GM19025 (cell line): ENCODE measurements around the gene PDE4B.

Experiments
- ATAC-seq: cut with Tn5 transposase; IDR thresholded peaks from one replicate; pipeline ENCODE4 v1.9.1; 2021; ENCODE audit warnings: mild to moderate bottlenecking, low read depth, moderate library complexity; ENCODE audit not compliant: unreplicated experiment

The PDE4B gene

DNA sequence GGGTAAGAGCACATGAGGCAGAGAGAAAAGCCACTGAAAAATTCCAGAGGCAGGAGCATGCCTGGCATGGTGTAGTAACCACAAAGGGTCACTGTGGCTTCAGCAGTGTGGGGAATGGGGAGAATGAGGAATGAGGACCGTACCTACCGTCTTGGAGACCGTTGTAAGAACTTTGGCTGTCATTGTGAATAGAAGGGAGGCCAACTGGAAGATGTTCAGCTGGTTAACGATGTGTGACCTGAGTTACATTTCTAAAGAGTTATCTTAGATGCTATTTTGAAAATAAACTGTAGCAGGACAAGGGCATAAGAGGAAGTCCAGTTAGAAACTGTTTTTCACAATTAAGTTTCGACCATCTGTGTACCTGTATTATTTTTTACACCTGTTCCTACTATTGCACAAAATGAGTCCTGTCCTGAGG lies 375.8 kb downstream of the PDE4B start:
- no peak for ATAC-seq

DNA sequence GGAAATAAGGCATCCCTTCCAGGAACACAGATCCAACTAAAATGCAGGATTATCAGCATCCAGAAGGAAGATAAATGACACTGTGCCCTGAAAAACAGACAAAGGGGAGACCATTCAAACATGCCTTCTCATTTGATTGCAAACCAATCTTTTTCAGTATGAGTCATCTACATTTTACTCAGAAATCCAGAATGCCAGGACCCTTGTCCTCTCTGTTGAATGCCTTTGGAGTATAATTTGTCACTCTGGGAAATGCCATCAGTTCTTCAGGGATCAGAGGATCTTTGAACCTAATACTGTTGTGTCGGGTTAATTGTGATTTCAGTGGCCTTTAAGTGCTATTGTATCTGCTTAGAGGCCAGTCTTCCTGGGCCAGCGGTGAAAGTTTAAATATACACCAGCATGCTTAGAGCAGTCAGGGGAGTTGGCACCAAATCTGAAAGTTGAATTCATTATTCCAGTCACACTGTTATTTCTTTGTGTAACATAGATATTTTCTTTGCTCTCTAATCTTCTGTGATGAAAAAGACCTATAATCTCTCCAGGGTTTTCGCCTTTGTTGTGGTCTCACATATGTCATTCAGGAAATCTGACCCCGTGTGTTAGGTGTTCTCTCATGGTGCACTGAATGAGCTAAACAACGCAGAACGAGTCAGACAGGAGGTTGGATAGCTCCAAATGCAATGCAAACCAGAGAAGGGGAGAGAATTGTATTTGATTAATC lies 376.4 kb downstream of the PDE4B start:
- ATAC-seq: no peak

DNA sequence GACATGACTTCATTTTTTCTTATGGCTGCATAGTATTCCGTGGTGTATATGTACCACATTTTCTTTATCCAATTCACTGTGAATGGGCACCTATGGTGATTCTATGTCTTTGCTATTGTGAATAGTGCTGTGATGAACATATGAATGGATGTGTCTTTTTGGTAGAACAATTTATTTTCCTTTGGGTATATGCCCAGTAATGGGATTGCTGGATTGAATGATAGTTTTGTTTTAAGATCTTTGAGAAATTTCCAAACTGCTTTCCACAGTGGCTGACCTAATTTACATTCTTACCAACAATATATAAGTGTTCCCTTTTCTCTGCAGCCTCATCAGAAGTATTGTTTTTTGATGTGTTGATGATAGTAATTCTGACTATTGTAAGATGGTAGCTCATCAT lies 379.6 kb downstream of the PDE4B start:
- ATAC-seq: no peak

DNA sequence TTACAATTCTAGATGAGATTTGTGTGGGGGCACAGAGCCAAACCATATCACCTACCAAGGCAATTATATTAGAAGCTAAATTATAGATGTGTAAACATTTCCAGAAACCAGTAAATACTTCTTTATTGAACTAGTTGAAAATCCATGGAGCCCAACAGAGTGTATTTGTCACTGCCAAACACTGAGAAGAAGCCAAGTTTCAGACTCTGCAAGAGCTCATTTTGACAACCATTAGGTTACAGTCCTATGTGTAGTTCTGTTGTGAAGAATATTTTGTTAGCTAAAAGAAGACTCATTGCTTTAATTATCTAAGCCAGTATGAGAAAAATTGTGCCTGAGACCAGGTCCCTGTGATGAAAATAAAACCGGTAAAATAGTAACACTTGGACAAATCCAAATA lies 382.4 kb downstream of the PDE4B start:
- no peak for ATAC-seq

DNA sequence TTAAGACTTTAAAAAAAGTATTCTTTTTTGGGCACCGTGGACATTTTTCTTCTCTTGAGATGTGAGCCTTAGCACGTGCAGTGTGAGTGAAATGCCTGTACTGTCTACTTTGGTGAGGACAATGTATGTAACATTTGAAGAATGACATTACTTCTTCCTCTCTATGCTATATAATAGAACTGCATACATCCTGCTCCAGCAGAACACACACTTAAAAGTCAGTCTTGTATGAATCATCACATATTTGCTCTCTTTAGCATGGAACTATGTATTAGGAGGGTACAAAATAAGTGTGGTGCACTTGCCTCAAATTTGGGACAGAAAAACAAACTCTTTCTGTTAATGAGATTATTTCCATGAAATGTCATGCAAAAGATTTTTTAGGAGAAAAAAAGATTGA lies 382.9 kb downstream of the PDE4B start:
- no peak for ATAC-seq

DNA sequence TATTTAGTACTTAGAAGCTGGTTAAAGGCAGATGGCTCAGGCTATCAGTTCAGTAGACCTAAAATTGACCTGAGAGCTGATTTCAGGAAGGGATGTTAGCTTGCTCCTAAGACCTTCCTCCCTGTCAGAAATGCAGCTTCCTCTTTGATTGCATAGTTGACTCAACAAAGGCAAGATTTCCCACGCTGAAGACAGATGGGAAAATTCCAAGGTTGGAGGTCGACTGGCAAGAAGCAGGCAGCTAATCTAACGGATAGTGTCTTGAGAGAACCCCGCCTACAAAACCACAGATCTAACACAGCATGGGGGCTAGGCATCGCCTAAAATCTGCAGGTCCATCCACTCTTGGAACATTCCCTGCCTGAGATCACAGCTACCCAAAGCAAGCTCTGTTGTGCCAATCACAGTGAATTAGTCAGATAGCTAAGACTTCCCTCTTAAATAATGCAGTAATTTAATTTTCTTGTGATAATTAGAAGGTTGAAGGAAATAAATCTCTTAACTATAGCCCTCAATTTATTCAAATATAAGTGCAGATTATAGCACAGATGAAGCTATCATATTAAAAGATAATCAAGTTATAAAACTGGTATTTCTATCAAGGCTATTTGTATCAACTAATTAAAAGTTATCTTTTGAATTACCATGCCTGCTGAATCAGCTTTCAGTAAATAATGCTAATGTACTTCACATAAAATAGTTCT lies 383.5 kb downstream of the PDE4B start:
- no peak for ATAC-seq

DNA sequence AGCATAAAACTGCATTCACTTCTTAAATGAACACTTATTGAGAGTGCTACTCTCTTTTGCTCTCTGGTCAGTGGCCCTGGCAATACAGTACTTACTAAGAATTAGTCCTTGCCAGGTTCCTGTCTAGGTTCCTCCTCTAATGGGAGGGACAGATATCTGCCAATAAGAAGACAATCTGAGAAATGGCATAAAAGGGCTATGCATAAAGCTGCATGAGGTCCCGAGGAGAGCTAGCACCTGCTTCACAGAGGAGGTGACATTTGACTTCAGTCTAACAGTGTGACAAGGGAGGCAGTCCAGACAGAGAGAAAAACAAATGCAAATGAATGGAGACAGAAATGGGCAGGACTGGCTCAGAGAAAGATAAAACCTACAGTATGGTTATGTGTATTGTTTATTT lies 384.1 kb downstream of the PDE4B start:
- no peak for ATAC-seq

DNA sequence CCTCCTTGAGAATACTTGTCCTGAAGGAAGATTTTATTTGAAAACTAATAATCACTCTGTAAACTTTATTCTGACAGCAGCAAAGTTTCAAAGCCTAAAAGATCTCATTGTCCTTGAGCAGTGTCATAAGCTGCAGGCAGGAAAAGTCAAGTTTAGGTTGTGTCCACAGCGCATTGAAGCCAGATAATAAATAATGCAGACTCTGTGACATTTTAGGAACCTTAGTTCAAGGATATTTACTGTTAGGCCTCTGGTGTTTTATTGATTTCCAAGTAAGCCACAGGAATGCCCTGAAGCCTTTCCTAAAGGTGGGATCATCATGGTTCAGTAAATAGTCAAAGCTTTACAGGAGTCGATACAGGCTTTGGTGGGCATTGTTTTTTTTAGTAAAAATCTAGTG lies 384.8 kb downstream of the PDE4B start:
- ATAC-seq: no peak

DNA sequence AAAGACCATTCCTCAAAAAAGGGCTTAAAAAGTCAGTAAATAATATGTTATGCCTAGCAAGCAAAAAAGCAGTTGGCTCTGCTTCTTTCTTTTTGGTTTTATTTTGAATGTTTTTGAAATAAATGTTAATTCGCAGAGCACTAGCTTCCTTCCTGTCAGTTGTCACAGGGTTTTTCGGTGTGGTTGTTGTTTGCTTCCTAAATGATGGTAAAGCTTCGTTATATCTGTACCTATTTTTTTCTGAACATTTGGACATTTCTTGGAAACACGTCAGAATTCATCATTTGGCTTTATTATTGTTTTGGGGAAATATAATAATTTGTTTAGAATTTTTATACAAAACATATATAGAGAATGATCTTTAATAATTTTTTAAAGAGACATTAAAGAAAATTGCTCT lies 389.3 kb downstream of the PDE4B start:
- no peak for ATAC-seq

DNA sequence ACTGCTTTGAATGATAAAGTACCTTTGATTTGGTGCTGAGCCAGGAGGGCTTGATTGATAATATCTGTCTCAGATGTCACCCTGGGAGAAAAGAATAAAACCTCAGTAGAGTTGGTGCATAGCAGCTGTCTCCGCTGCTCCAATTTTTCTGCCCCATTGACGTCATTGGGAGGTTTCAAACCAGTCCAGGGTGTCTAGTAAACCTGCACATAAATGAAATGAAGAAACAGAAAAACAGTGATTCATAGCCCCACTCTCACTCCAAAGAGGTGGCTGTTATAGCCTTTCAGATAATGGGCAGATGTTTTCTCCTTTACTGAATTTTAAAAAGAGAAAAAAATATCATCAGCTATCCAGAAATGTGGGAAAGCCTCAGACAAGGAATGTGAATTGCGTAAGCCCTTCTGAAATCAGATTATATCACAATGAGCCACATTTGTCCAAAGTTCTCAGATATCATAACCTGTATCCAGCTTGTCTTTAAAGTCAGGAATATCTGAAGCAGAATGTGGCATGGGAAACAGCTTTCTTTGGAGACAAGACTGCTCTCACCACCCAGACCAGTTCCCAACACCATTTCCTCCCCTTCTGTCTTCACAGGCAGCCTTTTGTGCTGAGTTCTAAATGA lies 390.0 kb downstream of the PDE4B start:
- no peak for ATAC-seq

DNA sequence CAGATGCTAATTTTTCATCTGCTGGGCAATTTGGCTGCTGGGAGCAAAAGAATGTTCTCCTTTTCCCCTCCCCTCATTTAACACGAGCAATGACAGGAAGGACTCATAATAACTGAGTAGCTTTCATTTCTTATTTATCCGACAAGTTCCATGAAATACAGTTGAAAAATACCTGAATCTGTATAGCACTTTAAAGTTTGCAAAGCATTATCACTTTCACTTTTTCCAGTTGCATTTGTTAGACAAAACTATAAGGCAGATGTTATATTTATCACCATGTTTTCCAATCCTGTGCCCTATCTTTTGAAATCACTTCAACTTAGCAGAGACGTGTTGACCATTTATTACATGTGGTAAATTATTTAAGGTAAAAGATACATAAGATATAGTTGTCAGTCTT lies 390.7 kb downstream of the PDE4B start:
- no peak for ATAC-seq

DNA sequence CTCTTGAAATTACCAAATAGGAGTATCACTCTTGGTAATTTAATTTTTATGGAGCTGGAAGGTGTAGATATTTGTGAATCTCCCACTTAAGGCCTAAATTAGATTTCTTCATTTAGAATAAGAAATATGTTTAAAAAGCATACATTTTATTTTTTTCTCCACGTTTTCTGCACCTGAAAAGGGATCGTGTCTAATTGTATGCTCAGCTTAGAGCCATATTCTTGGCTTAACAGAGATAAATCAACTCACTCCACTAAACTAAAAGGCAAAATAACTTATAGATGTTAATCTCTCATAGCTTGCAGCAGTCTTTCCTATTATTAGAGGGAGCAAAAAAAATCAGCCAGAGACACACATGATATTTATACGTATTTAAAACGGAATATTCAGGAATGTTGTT lies 404.4 kb downstream of the PDE4B start:
- ATAC-seq: no peak

DNA sequence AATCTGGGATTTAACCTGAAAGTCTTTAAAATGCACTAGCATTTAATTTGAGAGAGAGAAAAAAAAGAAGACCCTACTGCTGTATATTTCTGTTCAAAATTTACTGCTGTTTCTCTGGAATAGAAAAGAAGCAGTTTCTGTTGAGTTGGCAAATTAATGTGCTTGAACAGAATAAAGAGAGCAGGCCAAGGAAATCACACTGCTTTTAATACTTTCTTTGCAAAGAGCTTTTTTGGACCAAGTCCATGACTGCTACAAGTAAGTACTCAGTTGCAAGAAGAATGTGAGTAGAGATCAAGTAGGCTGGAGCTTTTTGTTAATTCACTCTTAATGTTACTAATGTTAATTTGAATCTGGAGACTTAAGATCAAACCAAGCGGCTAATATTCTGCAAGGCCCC lies 405.1 kb downstream of the PDE4B start:
- no peak for ATAC-seq

DNA sequence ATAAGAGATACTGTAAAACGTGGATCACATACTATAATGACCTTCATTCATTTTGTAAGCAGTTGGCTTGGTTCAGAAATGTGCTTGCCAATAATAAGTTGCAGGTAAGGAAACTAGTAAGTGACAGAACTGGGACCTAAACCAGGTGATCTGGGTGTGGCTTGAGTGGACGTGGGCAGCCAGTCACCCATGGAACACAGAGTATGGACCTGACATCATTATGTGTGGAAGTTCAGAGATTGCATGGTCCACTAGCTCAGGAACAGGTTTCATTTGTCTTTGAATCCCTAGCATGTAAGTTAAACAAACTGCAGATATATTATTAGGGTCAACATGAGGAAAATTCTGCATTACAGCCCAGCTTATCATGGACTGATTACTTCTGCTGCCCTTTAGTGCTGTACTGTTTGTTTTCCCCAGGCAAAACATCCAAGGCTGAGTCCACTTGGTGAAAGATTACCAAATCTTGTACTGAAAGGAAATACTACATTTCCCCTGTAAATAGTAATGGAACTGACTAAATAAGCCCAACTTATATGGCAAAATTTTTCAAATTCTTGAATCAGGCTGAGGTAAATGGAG lies 414.0 kb downstream of the PDE4B start:
- no peak for ATAC-seq

DNA sequence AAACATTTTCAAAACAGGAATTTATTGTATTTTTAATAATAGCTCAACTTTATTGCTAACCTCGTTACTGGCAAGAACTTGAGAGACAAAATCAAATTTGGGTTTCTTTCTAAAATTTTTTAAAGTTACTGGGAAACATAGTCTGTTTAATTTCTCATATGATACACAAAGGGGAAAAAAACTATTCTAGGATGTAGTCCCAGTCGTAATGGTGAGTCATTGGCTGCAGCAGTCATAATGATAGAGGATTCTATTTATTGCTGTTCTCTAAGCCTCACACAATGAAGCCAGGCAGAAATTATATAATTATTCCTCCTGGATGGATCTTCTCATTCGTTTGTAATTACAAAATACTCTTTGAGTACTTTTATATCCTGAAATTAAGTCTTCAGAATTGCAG lies 414.8 kb downstream of the PDE4B start:
- ATAC-seq: no peak

DNA sequence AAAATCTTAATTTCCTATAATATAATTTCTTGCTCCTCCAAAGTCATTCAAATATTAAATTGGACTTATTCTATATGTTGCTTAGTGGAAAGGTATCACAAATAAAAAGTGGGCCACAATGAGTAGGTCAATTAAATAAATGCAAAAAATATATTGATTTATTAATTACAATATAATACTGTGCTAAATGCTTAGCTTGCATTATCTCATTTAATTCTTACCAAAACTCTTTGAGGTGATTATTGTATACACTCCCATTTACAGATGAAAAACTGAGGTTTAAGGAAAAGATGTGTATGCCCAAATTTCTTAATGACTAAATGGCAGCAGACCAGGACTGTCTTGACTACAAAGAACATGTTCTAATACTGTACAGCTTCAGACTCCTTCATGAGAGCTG lies 415.9 kb downstream of the PDE4B start:
- no peak for ATAC-seq

DNA sequence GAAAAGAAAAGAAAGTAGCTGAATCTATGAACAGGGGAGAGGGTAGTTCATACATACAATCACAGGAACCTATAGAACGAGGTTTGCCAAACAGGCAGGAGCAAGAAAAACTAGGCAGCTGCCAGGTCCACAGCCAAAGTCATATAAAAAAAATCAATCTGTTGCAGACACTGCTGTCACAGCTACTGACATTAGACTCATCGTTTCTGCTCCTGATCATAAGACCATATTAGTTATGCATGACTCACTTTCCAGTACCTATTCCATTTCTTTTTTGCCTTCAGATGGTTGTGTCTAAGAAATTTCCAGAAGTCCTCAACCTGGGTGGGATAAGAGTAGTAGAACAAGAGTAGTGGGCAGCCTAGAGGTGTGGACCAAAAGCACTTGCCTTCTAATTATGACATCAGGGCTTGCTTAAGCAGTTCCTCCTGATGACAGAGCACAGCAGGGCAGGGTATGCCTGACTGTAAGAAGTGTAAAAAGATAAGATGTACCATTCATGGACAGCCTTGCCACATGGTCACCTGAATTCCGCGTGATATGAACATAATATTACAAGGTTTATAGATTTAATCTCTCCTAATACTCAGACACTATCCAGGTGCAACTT lies 418.0 kb downstream of the PDE4B start:
- ATAC-seq: no peak

DNA sequence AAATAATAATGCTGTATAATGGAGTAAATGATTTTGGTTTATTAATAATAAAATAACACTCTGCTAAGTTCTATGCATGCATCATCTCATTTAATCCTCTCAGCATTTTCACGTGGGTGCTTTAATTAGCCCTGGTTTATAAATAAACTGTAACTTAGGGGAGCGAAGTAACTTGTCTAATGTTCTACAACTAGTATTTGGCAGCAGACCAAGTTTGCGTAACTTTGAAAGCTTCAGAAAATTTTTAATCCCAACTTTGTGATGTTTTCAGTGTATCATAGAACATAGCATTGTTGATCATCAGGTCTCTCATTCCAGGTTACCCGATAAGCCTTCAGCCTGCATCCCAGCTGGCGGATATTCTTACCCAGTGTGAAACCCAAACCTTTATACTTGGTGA lies 418.8 kb downstream of the PDE4B start:
- no peak for ATAC-seq

DNA sequence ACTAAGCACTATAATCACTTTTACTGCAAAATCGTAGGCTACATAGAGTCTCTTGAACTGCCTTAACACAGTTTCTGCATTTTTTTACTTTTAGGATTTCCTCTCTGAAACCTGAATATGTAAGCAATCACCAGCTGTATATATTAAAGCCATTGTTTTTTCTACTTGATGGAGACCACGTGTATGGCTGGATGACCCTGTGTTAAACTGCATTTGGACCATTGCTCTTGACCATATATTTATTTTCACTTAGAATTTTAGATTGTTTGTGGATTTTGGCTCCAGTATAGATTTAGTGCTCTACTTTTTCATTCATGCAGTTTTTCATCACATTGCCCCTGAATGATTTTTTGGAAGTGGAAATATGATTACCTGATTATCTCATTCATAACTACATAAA lies 420.8 kb downstream of the PDE4B start:
- ATAC-seq: no peak

DNA sequence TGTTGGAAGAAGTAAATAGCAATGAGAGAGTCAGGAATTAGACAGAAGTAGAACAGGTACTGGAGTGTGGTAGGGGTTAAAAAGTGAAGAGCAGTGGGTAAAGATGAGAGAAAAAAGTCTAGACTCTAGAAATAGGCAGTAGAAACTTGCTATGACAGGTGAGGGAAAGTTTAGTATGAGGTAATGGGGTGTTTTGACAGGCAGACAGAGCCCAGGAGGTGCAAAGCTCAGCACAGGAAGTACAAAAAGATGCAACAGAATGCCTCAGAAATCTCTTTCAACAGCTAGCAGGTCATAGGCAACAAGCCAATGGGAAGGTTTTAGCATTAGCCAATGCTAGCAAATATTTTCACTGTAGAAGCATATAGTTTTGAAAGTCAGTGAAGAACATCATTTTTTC lies 422.2 kb downstream of the PDE4B start:
- ATAC-seq: no peak

DNA sequence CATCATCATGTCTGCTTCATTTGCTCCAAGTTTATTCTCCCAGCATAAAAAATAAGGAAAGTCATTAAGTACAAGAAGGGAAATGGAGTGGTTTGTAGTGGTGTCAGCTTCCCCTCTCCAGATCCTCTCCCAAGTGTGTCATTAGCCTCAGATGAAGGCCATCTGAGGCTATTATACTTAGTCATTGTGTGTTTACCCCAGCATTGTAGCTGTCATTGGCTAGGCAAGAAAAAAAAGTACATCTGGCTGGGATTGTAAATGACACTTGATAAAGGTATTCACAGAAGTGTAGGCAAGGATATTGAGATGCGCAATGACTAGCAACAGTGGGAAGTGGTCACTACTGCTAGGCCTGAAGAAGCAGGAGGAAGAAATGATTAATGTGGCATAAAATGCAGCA lies 424.3 kb downstream of the PDE4B start:
- ATAC-seq: no peak
